ENCODE data around the gene DSP. TPM values are rescaled to one million over a fixed set of nuclear protein-coding genes. Genes with fewer than 3 reads are reported as not detected.

Gene DSP
- total and polyA plus RNA-seq, 2 of the 13 experiments (the other 11 are each of a cell fraction or from before 2014, with no cell fraction given), result 89.8 to 117 TPM

- no peak for TF ChIP-seq ZNF784 (CRISPR knock-in tag; IDR thresholded peaks at IDR 0.05; ENCODE audit: borderline replicate concordance)
Observed at GRCh38 chr6:7589949-7590917, 48.8 kb downstream of the DSP start, which contains the start of gene SNRNP48 (continued).

DNA sequence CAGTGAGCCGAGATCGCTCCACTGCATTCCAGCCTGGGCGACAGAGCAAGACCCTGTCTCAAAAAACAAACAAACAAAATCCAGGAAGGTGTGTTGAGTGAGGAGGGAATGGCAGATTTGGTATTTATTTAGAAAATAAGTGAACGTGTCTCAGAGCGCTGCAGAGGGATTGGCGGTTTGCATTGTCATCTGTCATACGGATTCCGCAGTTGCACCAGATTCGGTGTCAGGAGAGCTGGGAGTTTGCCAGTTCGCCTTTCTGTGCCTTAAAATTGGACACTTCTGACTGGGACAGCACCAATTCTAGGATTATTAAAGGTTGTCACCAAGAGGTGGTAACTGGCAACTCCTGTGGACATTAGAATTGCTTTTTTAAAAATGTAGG is 49.4 kb downstream of the DSP start:
- H3K4me2 ChIP-seq (ENCODE audit: low read depth, low read length), result peak overlapping the region; percentile 76
- intact Hi-C loops (cut with micrococcal nuclease; ENCODE audit: unreplicated experiment), result loop anchor here (1.0 to 2.0 kb wide), 3 partner anchors 10 to 166 kb away; partner anchors contain the start of gene DSP
- ATAC-seq (peak; percentile 37), DNase-seq (ENCODE audit: low spot score) (peak; percentile 30), FAIRE-seq (peak; percentile 56)
- in situ Hi-C loops (cut with HindIII; ENCODE audit: extremely low pct_ligation_motif_present, low pct_unique_long_range_greater_than_20kb), result no loop called here
- peaks cover 34% of the 10 kb centered on the region for H3K4me1 ChIP-seq (ENCODE audit: insufficient read depth, low read length)
- H2AFZ ChIP-seq (ENCODE audit: low read length), result no peak overlapping the region
- no TSS peak for BruUV-seq (replicated peaks)
- H3K27me3 ChIP-seq (ENCODE audit: control insufficient read depth in 1 of 2, insufficient read depth in 2 of 2, low read length in 2 of 2), result no peaks in the 10 kb centered on the region
- H4K20me1 ChIP-seq (ENCODE audit: insufficient read depth, low read length), result peaks cover 23% of the 10 kb centered on the region
- POLR2A ChIA-PET, result interaction anchor here (1.0 to 2.9 kb wide), 4 partner anchors 11 to 201 kb away, joined by 4 to 37 read pairs (median 19); partner anchors contain the start of genes CAGE1, DSP and RIOK1
- H3K4me3 ChIP-seq (replicated peaks in 1 of 3; ENCODE audit: insufficient read depth in 1 of 3, low read depth in 2 of 3, low read length in 3 of 3), result peak overlapping the region; percentile 77 to 88 (median 86)
- peaks cover 36% of the 10 kb centered on the region for H3K79me2 ChIP-seq (ENCODE audit: insufficient read depth, low read length)
- 0% methylated on average over 10 of the region's 10 CpGs for WGBS (ENCODE audit: low lambda C conversion rate)
- H3K36me3 ChIP-seq (replicated peaks in 1 of 2; ENCODE audit: control insufficient read depth in 1 of 2, insufficient read depth in 2 of 2, low read length in 2 of 2), result peaks cover 8 to 23% of the 10 kb centered on the region in 2 experiments
- H3K9me3 ChIP-seq (ENCODE audit: low read length), result no peaks in the 10 kb centered on the region
- CTCF ChIA-PET (ENCODE audit: low intra/inter-chr PET ratio, low total read pairs), result no interaction called here
- peak overlapping the region; percentile 64 for H3K27ac ChIP-seq (ENCODE audit: extremely low read length, insufficient read depth, low read length)
- H3K9ac ChIP-seq (ENCODE audit: insufficient read depth, low read depth, low read length), result peak overlapping the region; percentile 90
- TF ChIP-seq SIN3A (IDR thresholded peaks at IDR 0.05; ENCODE audit: borderline replicate concordance, low read depth, low read length) (0 out of 2 replicates have a peak, but pooled peaks have one; percentile 36), HMGXB4 (CRISPR knock-in tag; IDR thresholded peaks at IDR 0.05; ENCODE audit: borderline replicate concordance in 1 of 2, low read depth in 1 of 2) (no peak), MEIS2 (CRISPR knock-in tag; IDR thresholded peaks at IDR 0.05) (no peak), SMAD1 (CRISPR knock-in tag; IDR thresholded peaks at IDR 0.05; ENCODE audit: borderline replicate concordance, low read depth) (no peak), EEA1 (CRISPR knock-in tag; IDR thresholded peaks at IDR 0.05; ENCODE audit: borderline replicate concordance) (no peak), TCF7 (IDR thresholded peaks at IDR 0.05; ENCODE audit: low read depth) (no peak)
- TF ChIP-seq, protein P1, sequence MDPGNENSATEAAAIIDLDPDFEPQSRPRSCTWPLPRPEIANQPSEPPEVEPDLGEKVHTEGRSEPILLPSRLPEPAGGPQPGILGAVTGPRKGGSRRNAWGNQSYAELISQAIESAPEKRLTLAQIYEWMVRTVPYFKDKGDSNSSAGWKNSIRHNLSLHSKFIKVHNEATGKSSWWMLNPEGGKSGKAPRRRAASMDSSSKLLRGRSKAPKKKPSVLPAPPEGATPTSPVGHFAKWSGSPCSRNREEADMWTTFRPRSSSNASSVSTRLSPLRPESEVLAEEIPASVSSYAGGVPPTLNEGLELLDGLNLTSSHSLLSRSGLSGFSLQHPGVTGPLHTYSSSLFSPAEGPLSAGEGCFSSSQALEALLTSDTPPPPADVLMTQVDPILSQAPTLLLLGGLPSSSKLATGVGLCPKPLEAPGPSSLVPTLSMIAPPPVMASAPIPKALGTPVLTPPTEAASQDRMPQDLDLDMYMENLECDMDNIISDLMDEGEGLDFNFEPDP (CRISPR knock-in tag; conservative IDR thresholded peaks at IDR 0.05), result no peak
- TF ChIP-seq, protein P2, sequence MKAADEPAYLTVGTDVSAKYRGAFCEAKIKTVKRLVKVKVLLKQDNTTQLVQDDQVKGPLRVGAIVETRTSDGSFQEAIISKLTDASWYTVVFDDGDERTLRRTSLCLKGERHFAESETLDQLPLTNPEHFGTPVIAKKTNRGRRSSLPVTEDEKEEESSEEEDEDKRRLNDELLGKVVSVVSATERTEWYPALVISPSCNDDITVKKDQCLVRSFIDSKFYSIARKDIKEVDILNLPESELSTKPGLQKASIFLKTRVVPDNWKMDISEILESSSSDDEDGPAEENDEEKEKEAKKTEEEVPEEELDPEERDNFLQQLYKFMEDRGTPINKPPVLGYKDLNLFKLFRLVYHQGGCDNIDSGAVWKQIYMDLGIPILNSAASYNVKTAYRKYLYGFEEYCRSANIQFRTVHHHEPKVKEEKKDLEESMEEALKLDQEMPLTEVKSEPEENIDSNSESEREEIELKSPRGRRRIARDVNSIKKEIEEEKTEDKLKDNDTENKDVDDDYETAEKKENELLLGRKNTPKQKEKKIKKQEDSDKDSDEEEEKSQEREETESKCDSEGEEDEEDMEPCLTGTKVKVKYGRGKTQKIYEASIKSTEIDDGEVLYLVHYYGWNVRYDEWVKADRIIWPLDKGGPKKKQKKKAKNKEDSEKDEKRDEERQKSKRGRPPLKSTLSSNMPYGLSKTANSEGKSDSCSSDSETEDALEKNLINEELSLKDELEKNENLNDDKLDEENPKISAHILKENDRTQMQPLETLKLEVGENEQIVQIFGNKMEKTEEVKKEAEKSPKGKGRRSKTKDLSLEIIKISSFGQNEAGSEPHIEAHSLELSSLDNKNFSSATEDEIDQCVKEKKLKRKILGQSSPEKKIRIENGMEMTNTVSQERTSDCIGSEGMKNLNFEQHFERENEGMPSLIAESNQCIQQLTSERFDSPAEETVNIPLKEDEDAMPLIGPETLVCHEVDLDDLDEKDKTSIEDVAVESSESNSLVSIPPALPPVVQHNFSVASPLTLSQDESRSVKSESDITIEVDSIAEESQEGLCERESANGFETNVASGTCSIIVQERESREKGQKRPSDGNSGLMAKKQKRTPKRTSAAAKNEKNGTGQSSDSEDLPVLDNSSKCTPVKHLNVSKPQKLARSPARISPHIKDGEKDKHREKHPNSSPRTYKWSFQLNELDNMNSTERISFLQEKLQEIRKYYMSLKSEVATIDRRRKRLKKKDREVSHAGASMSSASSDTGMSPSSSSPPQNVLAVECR (CRISPR knock-in tag; IDR thresholded peaks at IDR 0.05; ENCODE audit: borderline replicate concordance), result no peak
